Measurements from ENCODE around the gene RRBP1. TPM values are rescaled to one million over a fixed set of nuclear protein-coding genes. Genes with fewer than 3 reads are reported as not detected.

The RRBP1 gene
- total RNA-seq, 1 experiment from 2014 or later, result 75.9 TPM

DNA sequence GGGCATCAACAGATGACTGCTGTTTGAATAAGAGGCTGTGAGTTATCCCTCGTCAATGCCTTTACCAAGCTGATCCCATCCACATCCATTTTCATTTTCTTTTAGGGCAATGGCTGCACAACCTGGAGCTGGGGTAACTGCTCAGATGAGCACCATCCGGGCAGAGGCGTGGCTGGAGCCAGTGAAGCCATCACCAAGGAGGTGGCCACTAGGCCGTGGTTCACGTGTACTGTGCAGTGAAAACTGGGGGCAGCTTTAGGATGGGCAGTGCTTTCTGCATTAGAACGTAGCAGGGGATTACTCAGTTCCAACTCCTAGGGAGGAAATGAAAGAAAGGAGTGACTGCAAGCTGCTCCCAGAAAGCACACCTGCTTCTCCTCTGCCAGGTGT lies 51.2 kb downstream of the RRBP1 start:
- BruUV-seq (replicated peaks), result no TSS peak
- H3K4me1 ChIP-seq (ENCODE audit: insufficient read depth, low read length, poor library complexity, severe bottlenecking), result no peaks in the 10 kb centered on the region
- DNase-seq (ENCODE audit: low spot score), result no peak
- TF ChIP-seq, protein P1, sequence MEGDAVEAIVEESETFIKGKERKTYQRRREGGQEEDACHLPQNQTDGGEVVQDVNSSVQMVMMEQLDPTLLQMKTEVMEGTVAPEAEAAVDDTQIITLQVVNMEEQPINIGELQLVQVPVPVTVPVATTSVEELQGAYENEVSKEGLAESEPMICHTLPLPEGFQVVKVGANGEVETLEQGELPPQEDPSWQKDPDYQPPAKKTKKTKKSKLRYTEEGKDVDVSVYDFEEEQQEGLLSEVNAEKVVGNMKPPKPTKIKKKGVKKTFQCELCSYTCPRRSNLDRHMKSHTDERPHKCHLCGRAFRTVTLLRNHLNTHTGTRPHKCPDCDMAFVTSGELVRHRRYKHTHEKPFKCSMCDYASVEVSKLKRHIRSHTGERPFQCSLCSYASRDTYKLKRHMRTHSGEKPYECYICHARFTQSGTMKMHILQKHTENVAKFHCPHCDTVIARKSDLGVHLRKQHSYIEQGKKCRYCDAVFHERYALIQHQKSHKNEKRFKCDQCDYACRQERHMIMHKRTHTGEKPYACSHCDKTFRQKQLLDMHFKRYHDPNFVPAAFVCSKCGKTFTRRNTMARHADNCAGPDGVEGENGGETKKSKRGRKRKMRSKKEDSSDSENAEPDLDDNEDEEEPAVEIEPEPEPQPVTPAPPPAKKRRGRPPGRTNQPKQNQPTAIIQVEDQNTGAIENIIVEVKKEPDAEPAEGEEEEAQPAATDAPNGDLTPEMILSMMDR (conservative IDR thresholded peaks at IDR 0.05; ENCODE audit: low read depth, low read length), result no peak
- TF ChIP-seq EZH2 (IDR thresholded peaks at IDR 0.05; ENCODE audit: borderline replicate concordance, low read depth, low read length, poor library complexity, severe bottlenecking), result no peak
- ChIA-PET CTCF (no interaction called here), POLR2A (ENCODE audit: low non-redundant PET) (no interaction called here)
- peaks cover 9% of the 10 kb centered on the region for H3K36me3 ChIP-seq (ENCODE audit: insufficient read depth, low read length, poor library complexity, severe bottlenecking)
- intact Hi-C loops (cut with micrococcal nuclease; ENCODE audit: unreplicated experiment), result no loop called here
- no peaks in the 10 kb centered on the region for H3K27me3 ChIP-seq (replicated peaks; ENCODE audit: insufficient read depth, low read depth, low read length, poor library complexity)
- H3K27ac ChIP-seq (ENCODE audit: low read depth, low read length, poor library complexity, severe bottlenecking), result no peak overlapping the region
- H3K9me3 ChIP-seq (ENCODE audit: low read depth, low read length, poor library complexity, severe bottlenecking), result no peaks in the 10 kb centered on the region
- no peak overlapping the region for H3K4me3 ChIP-seq (ENCODE audit: low read depth, low read length, poor library complexity, severe bottlenecking)

DNA sequence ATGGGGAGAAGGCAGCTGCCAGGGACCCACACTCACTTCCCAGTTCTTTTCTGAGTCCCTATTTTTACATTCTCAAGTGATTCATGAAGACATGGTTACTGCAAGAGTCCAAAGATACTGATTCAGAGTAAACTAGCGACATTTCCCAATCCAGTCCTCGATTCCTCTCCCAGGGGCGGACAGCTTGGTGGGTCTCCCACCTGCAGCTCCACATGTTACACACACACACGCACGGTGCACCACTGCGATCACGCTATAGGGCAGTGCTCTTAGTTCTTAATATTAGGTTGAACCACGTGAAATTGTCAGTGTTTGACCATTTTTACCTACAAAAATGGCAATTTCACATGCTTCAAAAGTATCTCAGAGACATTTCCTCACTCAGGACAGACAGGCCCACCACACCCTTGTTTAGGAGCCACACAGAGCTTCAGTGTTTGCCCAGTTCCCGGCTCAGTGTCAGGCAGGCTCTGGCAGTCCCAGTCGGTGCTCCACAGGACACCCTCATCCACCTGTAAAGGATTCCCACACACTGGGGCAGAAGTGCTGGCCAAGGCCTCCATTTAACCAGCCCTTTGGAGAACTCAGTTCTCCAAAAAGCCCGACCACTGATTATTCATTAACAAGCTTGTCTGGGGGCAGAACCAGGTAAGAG lies 51.8 kb downstream of the RRBP1 start:
- Histone ChIP-seq H3K4me1 (ENCODE audit: insufficient read depth, low read length, poor library complexity, severe bottlenecking) (no peaks in the 10 kb centered on the region), H3K27me3 (replicated peaks; ENCODE audit: insufficient read depth, low read depth, low read length, poor library complexity) (no peaks in the 10 kb centered on the region), H3K9me3 (ENCODE audit: low read depth, low read length, poor library complexity, severe bottlenecking) (no peaks in the 10 kb centered on the region), H3K36me3 (ENCODE audit: insufficient read depth, low read length, poor library complexity, severe bottlenecking) (peaks cover 8% of the 10 kb centered on the region), H3K4me3 (ENCODE audit: low read depth, low read length, poor library complexity, severe bottlenecking) (no peak overlapping the region), H3K27ac (ENCODE audit: low read depth, low read length, poor library complexity, severe bottlenecking) (no peak overlapping the region)
- BruUV-seq (replicated peaks), result no TSS peak
- TF ChIP-seq EZH2 (IDR thresholded peaks at IDR 0.05; ENCODE audit: borderline replicate concordance, low read depth, low read length, poor library complexity, severe bottlenecking), result no peak
- TF ChIP-seq, protein P1 (conservative IDR thresholded peaks at IDR 0.05; ENCODE audit: low read depth, low read length), result no peak
- ChIA-PET CTCF (no interaction called here), POLR2A (ENCODE audit: low non-redundant PET) (no interaction called here)
- DNase-seq (ENCODE audit: low spot score), result no peak
- intact Hi-C loops (cut with micrococcal nuclease; ENCODE audit: unreplicated experiment), result no loop called here

DNA sequence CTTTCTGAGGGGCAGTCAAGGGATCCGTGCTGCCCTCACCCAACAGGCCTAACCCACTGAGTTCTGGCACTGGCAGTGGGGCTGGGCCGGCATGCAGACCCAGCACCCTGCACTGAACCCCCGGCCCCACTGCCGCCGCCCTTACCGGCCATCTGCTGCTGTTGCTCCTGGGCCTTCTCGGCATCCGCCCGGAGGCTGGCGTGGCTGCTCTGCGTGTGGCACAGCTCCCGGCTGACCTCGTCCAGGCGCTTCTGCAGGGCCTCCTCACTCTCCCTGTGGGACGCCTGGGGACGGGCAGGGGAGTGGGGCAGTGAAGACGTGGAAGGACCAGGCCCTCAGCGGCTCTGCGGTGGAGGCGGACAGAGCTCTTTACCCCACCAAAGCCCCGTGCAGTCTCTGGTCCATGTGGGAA lies 52.4 kb downstream of the RRBP1 start:
- BruUV-seq (replicated peaks), result no TSS peak
- no peaks in the 10 kb centered on the region for H3K4me1 ChIP-seq (ENCODE audit: insufficient read depth, low read length, poor library complexity, severe bottlenecking)
- no peak for DNase-seq (ENCODE audit: low spot score)
- ChIA-PET POLR2A (ENCODE audit: low non-redundant PET) (no interaction called here), CTCF (no interaction called here)
- H3K4me3 ChIP-seq (ENCODE audit: low read depth, low read length, poor library complexity, severe bottlenecking), result no peak overlapping the region
- H3K9me3 ChIP-seq (ENCODE audit: low read depth, low read length, poor library complexity, severe bottlenecking), result no peaks in the 10 kb centered on the region
- H3K27ac ChIP-seq (ENCODE audit: low read depth, low read length, poor library complexity, severe bottlenecking), result no peak overlapping the region
- peaks cover 8% of the 10 kb centered on the region for H3K36me3 ChIP-seq (ENCODE audit: insufficient read depth, low read length, poor library complexity, severe bottlenecking)
- no peaks in the 10 kb centered on the region for H3K27me3 ChIP-seq (replicated peaks; ENCODE audit: insufficient read depth, low read depth, low read length, poor library complexity)
- TF ChIP-seq, protein P1 (conservative IDR thresholded peaks at IDR 0.05; ENCODE audit: low read depth, low read length), result no peak
- no peak for TF ChIP-seq EZH2 (IDR thresholded peaks at IDR 0.05; ENCODE audit: borderline replicate concordance, low read depth, low read length, poor library complexity, severe bottlenecking)
- intact Hi-C loops (cut with micrococcal nuclease; ENCODE audit: unreplicated experiment), result no loop called here
